HCT116 (cell line): ENCODE results near the gene HMHB1. TPM values are rescaled to one million over a fixed set of nuclear protein-coding genes. Genes with fewer than 3 reads are reported as not detected.

Source experiments
- ATAC-seq: fragments of 200-7000 bp; cut with Tn5 transposase; 2 replicates; pipeline ENCODE4 v1.9.1; 2020; ENCODE audit warnings: mild to moderate bottlenecking, moderate library complexity
- BruUV-seq: library from RNA; stranded (reverse); fragments of 400-500 nt; replicated peaks from 2 replicates; lab custom pipeline; 2021; lab: Mats Ljungman, UMichigan
- CTCF ChIA-PET: fragments of 300-600 bp; sonication (Branson Sonifier 250); formaldehyde crosslinking; loops from one replicate; lab custom pipeline; 2021; ENCODE audit warnings: antibody characterized with exemption; lab: Charles Lee
- POLR2A ChIA-PET: fragments of 300-600, 350-600 bp; sonication (Branson Sonifier 250); formaldehyde crosslinking; loops from one replicate; lab custom pipeline; 2021; ENCODE audit warnings: antibody characterized with exemption; lab: Charles Lee
- RAD21 ChIA-PET, 2 experiments: fragments of 300-600 bp; sonication (Branson Sonifier 250); formaldehyde crosslinking; loops; one replicate each; lab custom pipeline; 2023; ENCODE audit warnings: low total read pairs in 2 of 2; ENCODE audit not compliant: uncharacterized antibody in 2 of 2, unreplicated experiment in 2 of 2, low non-redundant PET in 1 of 2; lab: Charles Lee
- DNase-seq: peaks from one replicate; pipeline ENCODE4 v3.0.0-alpha.2; 2010; ENCODE audit warnings: low read depth, low spot score
- H2AFZ ChIP-seq: fragments of 200-600 bp; shearing (Covaris generic), sonication (generic); 2 replicates; pipeline ENCODE4 v1.6.1; 2017; ENCODE audit warnings: low read depth, mixed run types, mixed read lengths, antibody characterized with exemption, low read length; ENCODE audit not compliant: poor library complexity, severe bottlenecking
- H3K27ac ChIP-seq: 2 replicates; pipeline ENCODE4 v1.5.1; 2012; ENCODE audit warnings: low read depth, low read length
- H3K27me3 ChIP-seq: fragments of 200-600 bp; sonication (generic); 2 replicates; pipeline ENCODE4 v1.6.1; 2016; ENCODE audit warnings: mixed run types, low read length, mixed read lengths; ENCODE audit not compliant: insufficient read depth
- H3K36me3 ChIP-seq, 2 experiments: fragments of 200-500 bp in 1 of 2; fragments of 200-600 bp in 1 of 2; sonication (Bioruptor generic) in 1 of 2; sonication (generic) in 1 of 2; 2 replicates each; pipeline versions ENCODE4 v1.5.1 to v1.6.1; 2014 to 2016; ENCODE audit warnings: low read length in 2 of 2, inconsistent platforms in 1 of 2, mixed read lengths in 1 of 2, mixed run types in 1 of 2; ENCODE audit not compliant: insufficient read depth in 2 of 2, control insufficient read depth in 1 of 2
- H3K4me1 ChIP-seq, 2 experiments: fragments of 200-600 bp in 1 of 2; sonication (generic) in 1 of 2; 2 replicates each; pipeline versions ENCODE4 v1.5.1 to v1.6.1; 2012 to 2017; ENCODE audit warnings: low read length in 2 of 2, inconsistent platforms in 1 of 2, mild to moderate bottlenecking in 1 of 2, mixed read lengths in 1 of 2, mixed run types in 1 of 2, moderate library complexity in 1 of 2; ENCODE audit not compliant: insufficient read depth in 2 of 2, control insufficient read depth in 1 of 2
- H3K4me2 ChIP-seq: fragments of 200-600 bp; sonication (generic); 2 replicates; pipeline ENCODE4 v1.6.1; 2017; ENCODE audit warnings: mixed run types, low read length, mixed read lengths
- H3K4me3 ChIP-seq, 2 experiments: fragments of 200-600 bp in 1 of 2; sonication (generic) in 1 of 2; replicated peaks in 1 of 2; 2 replicates each; pipeline ENCODE4 v1.5.1; 2011 to 2016; ENCODE audit warnings: low read length in 2 of 2, control low read depth in 1 of 2, low read depth in 1 of 2, mild to moderate bottlenecking in 1 of 2, mixed read lengths in 1 of 2, mixed run types in 1 of 2
- H3K79me2 ChIP-seq: fragments of 200-600 bp; sonication (generic); 2 replicates; pipeline ENCODE4 v1.6.1; 2017; ENCODE audit warnings: mild to moderate bottlenecking, mixed run types, low read length, moderate library complexity, mixed read lengths; ENCODE audit not compliant: insufficient read depth
- H3K9ac ChIP-seq: fragments of 200-600 bp; sonication (generic); 2 replicates; pipeline ENCODE4 v1.6.1; 2016; ENCODE audit warnings: low read length, mixed read lengths
- H3K9me2 ChIP-seq: fragments of 200-600 bp; sonication (generic), shearing (Covaris generic); 2 replicates; pipeline ENCODE4 v1.6.1; 2017; ENCODE audit warnings: mixed run types, mild to moderate bottlenecking, moderate library complexity; ENCODE audit not compliant: insufficient read depth
- H3K9me3 ChIP-seq, 2 experiments: fragments of 200-500 bp in 1 of 2; fragments of 200-600 bp in 1 of 2; sonication (Bioruptor generic) in 1 of 2; sonication (generic) in 1 of 2; 2 replicates each; pipeline ENCODE4 v1.6.1; 2014 to 2017; ENCODE audit warnings: low read length in 2 of 2, mixed read lengths in 2 of 2, inconsistent platforms in 1 of 2, low read depth in 1 of 2, mild to moderate bottlenecking in 1 of 2, mixed run types in 1 of 2, moderate library complexity in 1 of 2; ENCODE audit not compliant: control insufficient read depth in 1 of 2, insufficient read depth in 1 of 2
- H4K20me1 ChIP-seq: fragments of 200-600 bp; sonication (generic), shearing (Covaris generic); 2 replicates; pipeline ENCODE4 v1.6.1; 2017; ENCODE audit warnings: mixed run types, mild to moderate bottlenecking, moderate library complexity; ENCODE audit not compliant: insufficient read depth
- CBX3 ChIP-seq: IDR thresholded peaks from 2 replicates; pipeline ENCODE4 v1.6.1; 2012; ENCODE audit warnings: low read depth
- CEBPB ChIP-seq: IDR thresholded peaks from 2 replicates; pipeline ENCODE4 v1.6.1; 2012; ENCODE audit warnings: low read depth
- EGR1 ChIP-seq: IDR thresholded peaks from 2 replicates; pipeline ENCODE4 v1.6.1; 2012; ENCODE audit warnings: low read depth
- ELF1 ChIP-seq: IDR thresholded peaks from 2 replicates; pipeline ENCODE4 v1.6.1; 2012; ENCODE audit warnings: low read depth, borderline replicate concordance
- EZH2 ChIP-seq: fragments of 200-600 bp; sonication (generic); IDR thresholded peaks from 2 replicates; pipeline ENCODE4 v1.6.1; 2017; ENCODE audit warnings: antibody characterized with exemption, mixed run types
- EZH2phosphoT487 ChIP-seq: fragments of 200-600 bp; IDR thresholded peaks from 2 replicates; pipeline ENCODE4 v1.6.1; 2018; ENCODE audit warnings: antibody characterized with exemption, borderline replicate concordance
- FOSL1 ChIP-seq: IDR thresholded peaks from 2 replicates; pipeline ENCODE4 v1.6.1; 2012; ENCODE audit warnings: low read depth
- JUND ChIP-seq: IDR thresholded peaks from 2 replicates; pipeline ENCODE4 v1.6.1; 2012
- POLR2A ChIP-seq: IDR thresholded peaks from 2 replicates; pipeline ENCODE4 v1.7.0; 2011; ENCODE audit warnings: borderline replicate concordance; ENCODE audit not compliant: insufficient read depth, insufficient read length; ENCODE audit errors: extremely low read depth
- RAD21 ChIP-seq: IDR thresholded peaks from 2 replicates; pipeline ENCODE4 v1.6.1; 2012; ENCODE audit warnings: low read depth, mild to moderate bottlenecking
- SIN3A ChIP-seq: IDR thresholded peaks from 2 replicates; pipeline ENCODE4 v1.6.1; 2012; ENCODE audit warnings: low read depth
- SP1 ChIP-seq: IDR thresholded peaks from 2 replicates; pipeline ENCODE4 v1.6.1; 2012; ENCODE audit warnings: low read depth
- SRF ChIP-seq: IDR thresholded peaks from 2 replicates; pipeline ENCODE4 v1.6.1; 2012; ENCODE audit warnings: low read depth
- TCF7L2 ChIP-seq: IDR thresholded peaks from 2 replicates; pipeline ENCODE4 v1.7.0; 2011; ENCODE audit warnings: borderline replicate concordance, inconsistent platforms; ENCODE audit not compliant: insufficient read depth, insufficient read length; ENCODE audit errors: extremely low read depth
- YY1 ChIP-seq: IDR thresholded peaks from 2 replicates; pipeline ENCODE4 v1.6.1; 2011; ENCODE audit warnings: low read length, low read depth, moderate library complexity, mild to moderate bottlenecking; ENCODE audit not compliant: insufficient replicate concordance; ENCODE audit errors: extremely low read depth
- ZFX ChIP-seq: fragments of 450-650 bp; IDR thresholded peaks from 2 replicates; pipeline ENCODE4 v1.6.1; 2017
- ZNF274 ChIP-seq: fragments of 200-500 bp; sonication (Bioruptor generic); IDR thresholded peaks from 2 replicates; pipeline ENCODE4 v1.6.1; 2014; ENCODE audit warnings: mild to moderate bottlenecking, low read depth, low read length, inconsistent platforms
- intact Hi-C: fragments of 100-400 bp; cut with micrococcal nuclease; formaldehyde crosslinking; loops from 2 replicates; pipeline ENCODE4 v1.10.0; 2022
- total RNA-seq: library from RNA; stranded (reverse); gene quantifications from one replicate; pipeline ENCODE4 v1.2.1, GENCODE V29; 2021; ENCODE audit not compliant: unreplicated experiment
- TF ChIP-seq, protein P1 (sequence below): IDR thresholded peaks from 2 replicates; pipeline ENCODE4 v1.6.1; 2012
- TF ChIP-seq, protein P2 (sequence below): IDR thresholded peaks from 2 replicates; pipeline ENCODE4 v1.6.1; 2012
- TF ChIP-seq, protein P3 (sequence below): IDR thresholded peaks from 2 replicates; pipeline ENCODE4 v1.6.1; 2012; ENCODE audit warnings: low read depth

The HMHB1 gene
- total RNA-seq, 1 experiment from 2014 or later = not detected

DNA sequence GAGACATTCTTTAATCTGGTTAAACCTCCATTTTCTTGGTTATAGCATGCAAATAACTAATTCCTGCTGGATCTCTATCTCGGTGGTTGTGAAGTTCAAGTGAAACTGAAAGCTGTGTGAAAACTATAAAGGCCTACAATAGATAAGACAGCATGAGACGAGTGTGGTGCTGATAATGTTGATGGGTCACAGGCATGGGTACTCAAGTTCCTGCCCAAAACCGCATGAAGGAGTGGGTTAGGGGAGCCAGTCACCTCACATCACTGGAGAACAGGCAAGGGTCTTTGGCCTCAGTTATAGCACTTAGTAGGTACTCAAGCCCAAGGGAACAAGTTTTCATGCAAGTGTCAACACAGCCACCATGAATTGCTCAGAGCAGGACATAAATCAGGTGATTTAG lies 16.7 kb downstream of the HMHB1 start:
- Histone ChIP-seq H4K20me1 (no peaks in the 10 kb centered on the region), H3K27ac (no peak overlapping the region), H3K9me3 (no peaks in the 10 kb centered on the region), H3K36me3 (no peaks in the 10 kb centered on the region), H3K4me2 (no peak overlapping the region), H3K9me2 (no peaks in the 10 kb centered on the region), H2AFZ (no peak overlapping the region), H3K4me1 (no peaks in the 10 kb centered on the region), H3K4me3 (no peak overlapping the region), H3K9ac (no peak overlapping the region), H3K27me3 (no peaks in the 10 kb centered on the region), H3K79me2 (no peaks in the 10 kb centered on the region)
- RAD21 ChIA-PET = no interaction called here
- BruUV-seq = no TSS peak
- DNase-seq (no peak), ATAC-seq (no peak)
- POLR2A ChIA-PET = no interaction called here
- intact Hi-C loops = loop anchor here (5.0 kb wide), 2 partner anchors 139 to 426 kb away; partner anchors contain the start of gene NR3C1
- TF ChIP-seq TCF7L2 (no peak), ELF1 (no peak), CEBPB (no peak), SRF (no peak)
- CTCF ChIA-PET = interaction anchor here (1.0 kb wide), 1 partner anchor 416 kb away, joined by 3 read pairs; no protein-coding TSS in a partner anchor

DNA sequence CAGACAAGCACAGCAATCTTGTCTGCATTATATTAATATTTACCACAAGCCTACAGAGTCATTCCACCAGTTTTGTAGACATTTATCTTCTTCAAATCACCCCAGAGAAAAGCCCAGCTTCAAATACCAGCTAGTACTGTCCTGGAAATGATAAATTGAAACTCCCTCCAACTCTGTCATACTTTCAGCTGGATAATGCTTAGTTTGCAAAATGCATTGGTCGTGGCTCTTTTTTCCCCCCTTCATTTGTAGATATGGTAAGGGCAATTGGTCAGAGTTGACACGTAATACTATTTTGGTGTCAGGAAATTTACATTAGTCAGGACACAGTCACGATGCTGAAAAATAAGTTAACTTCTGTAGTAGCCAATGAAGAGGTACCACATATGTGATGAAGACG lies 21.2 kb downstream of the HMHB1 start:
- Histone ChIP-seq H3K36me3 (no peaks in the 10 kb centered on the region), H3K4me1 (no peaks in the 10 kb centered on the region), H3K9me2 (no peaks in the 10 kb centered on the region), H3K9ac (no peak overlapping the region), H3K27me3 (no peaks in the 10 kb centered on the region), H3K4me3 (no peak overlapping the region)
- no TSS peak for BruUV-seq
- ChIA-PET POLR2A (no interaction called here), CTCF (no interaction called here), RAD21 (no interaction called here)
- TF ChIP-seq EZH2phosphoT487 (no peak), YY1 (no peak), CEBPB (no peak), ZFX (no peak), JUND (no peak), EGR1 (no peak), EZH2 (no peak), SP1 (no peak), FOSL1 (no peak), ZNF274 (no peak), CBX3 (no peak), SIN3A (no peak), RAD21 (no peak), POLR2A (no peak)
- TF ChIP-seq, protein P1, sequence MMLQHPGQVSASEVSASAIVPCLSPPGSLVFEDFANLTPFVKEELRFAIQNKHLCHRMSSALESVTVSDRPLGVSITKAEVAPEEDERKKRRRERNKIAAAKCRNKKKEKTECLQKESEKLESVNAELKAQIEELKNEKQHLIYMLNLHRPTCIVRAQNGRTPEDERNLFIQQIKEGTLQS = no peak
- TF ChIP-seq, protein P2, sequence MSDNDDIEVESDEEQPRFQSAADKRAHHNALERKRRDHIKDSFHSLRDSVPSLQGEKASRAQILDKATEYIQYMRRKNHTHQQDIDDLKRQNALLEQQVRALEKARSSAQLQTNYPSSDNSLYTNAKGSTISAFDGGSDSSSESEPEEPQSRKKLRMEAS = no peak
- TF ChIP-seq, protein P3, sequence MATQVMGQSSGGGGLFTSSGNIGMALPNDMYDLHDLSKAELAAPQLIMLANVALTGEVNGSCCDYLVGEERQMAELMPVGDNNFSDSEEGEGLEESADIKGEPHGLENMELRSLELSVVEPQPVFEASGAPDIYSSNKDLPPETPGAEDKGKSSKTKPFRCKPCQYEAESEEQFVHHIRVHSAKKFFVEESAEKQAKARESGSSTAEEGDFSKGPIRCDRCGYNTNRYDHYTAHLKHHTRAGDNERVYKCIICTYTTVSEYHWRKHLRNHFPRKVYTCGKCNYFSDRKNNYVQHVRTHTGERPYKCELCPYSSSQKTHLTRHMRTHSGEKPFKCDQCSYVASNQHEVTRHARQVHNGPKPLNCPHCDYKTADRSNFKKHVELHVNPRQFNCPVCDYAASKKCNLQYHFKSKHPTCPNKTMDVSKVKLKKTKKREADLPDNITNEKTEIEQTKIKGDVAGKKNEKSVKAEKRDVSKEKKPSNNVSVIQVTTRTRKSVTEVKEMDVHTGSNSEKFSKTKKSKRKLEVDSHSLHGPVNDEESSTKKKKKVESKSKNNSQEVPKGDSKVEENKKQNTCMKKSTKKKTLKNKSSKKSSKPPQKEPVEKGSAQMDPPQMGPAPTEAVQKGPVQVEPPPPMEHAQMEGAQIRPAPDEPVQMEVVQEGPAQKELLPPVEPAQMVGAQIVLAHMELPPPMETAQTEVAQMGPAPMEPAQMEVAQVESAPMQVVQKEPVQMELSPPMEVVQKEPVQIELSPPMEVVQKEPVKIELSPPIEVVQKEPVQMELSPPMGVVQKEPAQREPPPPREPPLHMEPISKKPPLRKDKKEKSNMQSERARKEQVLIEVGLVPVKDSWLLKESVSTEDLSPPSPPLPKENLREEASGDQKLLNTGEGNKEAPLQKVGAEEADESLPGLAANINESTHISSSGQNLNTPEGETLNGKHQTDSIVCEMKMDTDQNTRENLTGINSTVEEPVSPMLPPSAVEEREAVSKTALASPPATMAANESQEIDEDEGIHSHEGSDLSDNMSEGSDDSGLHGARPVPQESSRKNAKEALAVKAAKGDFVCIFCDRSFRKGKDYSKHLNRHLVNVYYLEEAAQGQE = no peak
- TF ChIP-seq, all 23 proteins: peak for 0
- intact Hi-C loops = loop anchor here (10.0 kb wide), 1 partner anchor 312 kb away; no protein-coding TSS in a partner anchor
- ATAC-seq (no peak), DNase-seq (no peak)
- Histone ChIP-seq H4K20me1 (no peaks in the 10 kb centered on the region), H3K9me3 (no peaks in the 10 kb centered on the region), H3K79me2 (no peaks in the 10 kb centered on the region), H2AFZ (no peak overlapping the region), H3K27ac (no peak overlapping the region), H3K4me2 (no peak overlapping the region)
